ENCODE measurements around the gene GOLGA1.
A peak's percentile ranks its signal among the peaks of the same experiment; 100 is the strongest.

DNA sequence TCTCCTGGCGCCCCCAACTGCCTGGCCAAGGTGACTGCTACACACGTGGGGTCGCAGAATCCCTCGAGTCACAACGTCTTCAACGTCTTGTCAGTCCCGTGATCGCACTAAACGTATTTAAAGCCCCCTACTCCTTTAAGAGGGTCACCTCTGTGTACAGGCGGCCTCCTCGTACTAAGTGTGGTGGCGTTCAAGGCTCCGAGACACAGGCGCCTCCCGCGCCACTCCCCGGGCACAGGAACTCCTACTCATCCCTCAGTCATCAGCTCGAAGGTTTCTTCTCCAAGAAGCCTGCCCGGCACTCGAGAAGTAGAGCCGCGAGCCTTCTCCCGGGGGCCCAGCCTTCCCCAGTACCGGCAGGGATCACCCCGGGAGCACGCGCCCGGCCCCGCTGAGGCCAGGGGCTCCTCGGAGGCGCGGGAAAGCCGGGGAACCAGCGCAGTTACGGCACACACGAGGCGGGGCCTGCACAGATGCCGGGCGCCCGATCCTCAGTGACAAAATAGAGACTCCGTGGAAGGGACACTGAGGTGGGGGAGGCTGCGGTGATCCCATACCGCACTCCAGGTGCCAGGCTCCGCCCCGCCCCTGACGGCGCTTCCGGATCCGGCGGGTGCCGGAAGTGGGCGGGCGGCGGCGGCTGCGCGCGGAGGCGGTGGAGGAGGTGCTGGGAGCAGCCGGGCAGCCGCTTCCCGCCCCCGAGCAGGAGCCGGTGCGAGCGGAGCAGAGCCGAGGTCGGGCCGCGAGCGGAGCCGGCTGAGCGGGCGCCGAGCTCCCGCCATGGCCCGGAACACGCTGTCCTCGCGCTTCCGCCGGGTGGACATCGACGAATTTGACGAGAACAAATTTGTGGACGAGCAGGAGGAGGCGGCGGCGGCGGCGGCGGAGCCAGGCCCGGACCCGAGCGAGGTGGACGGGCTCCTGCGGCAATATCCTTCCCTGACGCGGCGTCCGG, 72.1 kb downstream of the GOLGA1 start:
- TF ChIP-seq, protein P1, sequence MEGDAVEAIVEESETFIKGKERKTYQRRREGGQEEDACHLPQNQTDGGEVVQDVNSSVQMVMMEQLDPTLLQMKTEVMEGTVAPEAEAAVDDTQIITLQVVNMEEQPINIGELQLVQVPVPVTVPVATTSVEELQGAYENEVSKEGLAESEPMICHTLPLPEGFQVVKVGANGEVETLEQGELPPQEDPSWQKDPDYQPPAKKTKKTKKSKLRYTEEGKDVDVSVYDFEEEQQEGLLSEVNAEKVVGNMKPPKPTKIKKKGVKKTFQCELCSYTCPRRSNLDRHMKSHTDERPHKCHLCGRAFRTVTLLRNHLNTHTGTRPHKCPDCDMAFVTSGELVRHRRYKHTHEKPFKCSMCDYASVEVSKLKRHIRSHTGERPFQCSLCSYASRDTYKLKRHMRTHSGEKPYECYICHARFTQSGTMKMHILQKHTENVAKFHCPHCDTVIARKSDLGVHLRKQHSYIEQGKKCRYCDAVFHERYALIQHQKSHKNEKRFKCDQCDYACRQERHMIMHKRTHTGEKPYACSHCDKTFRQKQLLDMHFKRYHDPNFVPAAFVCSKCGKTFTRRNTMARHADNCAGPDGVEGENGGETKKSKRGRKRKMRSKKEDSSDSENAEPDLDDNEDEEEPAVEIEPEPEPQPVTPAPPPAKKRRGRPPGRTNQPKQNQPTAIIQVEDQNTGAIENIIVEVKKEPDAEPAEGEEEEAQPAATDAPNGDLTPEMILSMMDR (IDR thresholded peaks at IDR 0.05; ENCODE audit: low read length), result peak; percentile 41
- TF ChIP-seq EZH2 (optimal IDR thresholded peaks at IDR 0.05; ENCODE audit: low read depth, low read length), result no peak
